ENCODE results near the gene CPNE4. TPM values are rescaled to one million over a fixed set of nuclear protein-coding genes. Genes with fewer than 3 reads are reported as not detected.

The CPNE4 gene
- total RNA-seq, 2 donors from 2014 or later = not detected

GRCh38 chr3:131846296-131846924 lies 188.4 kb downstream of the CPNE4 start:
- H3K27ac Mint-ChIP-seq = no peak overlapping the region
- no peaks in the 10 kb centered on the region for H3K9me3 Mint-ChIP-seq
- H3K36me3 Mint-ChIP-seq (ENCODE audit: low read depth) = no peaks in the 10 kb centered on the region
- H3K4me1 Mint-ChIP-seq = no peaks in the 10 kb centered on the region
- H3K27me3 Mint-ChIP-seq = peaks cover 8% of the 10 kb centered on the region
- no peak overlapping the region for H3K4me3 Mint-ChIP-seq
- no peak for ATAC-seq (replicated peaks)

GRCh38 chr3:131843174-131843573 lies 191.6 kb downstream of the CPNE4 start:
- Mint-ChIP-seq H3K9me3 (no peaks in the 10 kb centered on the region), H3K27me3 (peaks cover 8% of the 10 kb centered on the region), H3K4me3 (no peak overlapping the region), H3K36me3 (ENCODE audit: low read depth) (no peaks in the 10 kb centered on the region), H3K4me1 (no peaks in the 10 kb centered on the region), H3K27ac (no peak overlapping the region)
- no peak for ATAC-seq (replicated peaks)

GRCh38 chr3:131840156-131840797 lies 194.5 kb downstream of the CPNE4 start:
- H3K27ac Mint-ChIP-seq = no peak overlapping the region
- no peaks in the 10 kb centered on the region for H3K36me3 Mint-ChIP-seq (ENCODE audit: low read depth)
- H3K9me3 Mint-ChIP-seq = no peaks in the 10 kb centered on the region
- ATAC-seq (replicated peaks) = no peak
- no peaks in the 10 kb centered on the region for H3K4me1 Mint-ChIP-seq
- H3K27me3 Mint-ChIP-seq = peaks cover 13% of the 10 kb centered on the region
- H3K4me3 Mint-ChIP-seq = no peak overlapping the region

GRCh38 chr3:131835906-131836305 lies 198.9 kb downstream of the CPNE4 start:
- peaks cover 19% of the 10 kb centered on the region for H3K27me3 Mint-ChIP-seq
- no peaks in the 10 kb centered on the region for H3K4me1 Mint-ChIP-seq
- no peak overlapping the region for H3K4me3 Mint-ChIP-seq
- no peaks in the 10 kb centered on the region for H3K9me3 Mint-ChIP-seq
- H3K27ac Mint-ChIP-seq = no peak overlapping the region
- no peak for ATAC-seq (replicated peaks)
- no peaks in the 10 kb centered on the region for H3K36me3 Mint-ChIP-seq (ENCODE audit: low read depth)

GRCh38 chr3:131831608-131832007 lies 203.2 kb downstream of the CPNE4 start:
- H3K27me3 Mint-ChIP-seq = peaks cover 25% of the 10 kb centered on the region
- H3K9me3 Mint-ChIP-seq = peaks cover 3% of the 10 kb centered on the region
- no peaks in the 10 kb centered on the region for H3K4me1 Mint-ChIP-seq
- no peak overlapping the region for H3K4me3 Mint-ChIP-seq
- no peak for ATAC-seq (replicated peaks)
- no peak overlapping the region for H3K27ac Mint-ChIP-seq
- H3K36me3 Mint-ChIP-seq (ENCODE audit: low read depth) = no peaks in the 10 kb centered on the region

GRCh38 chr3:131821191-131821762 lies 213.5 kb downstream of the CPNE4 start:
- no peaks in the 10 kb centered on the region for H3K36me3 Mint-ChIP-seq (ENCODE audit: low read depth)
- H3K27ac Mint-ChIP-seq = no peak overlapping the region
- H3K4me3 Mint-ChIP-seq = no peak overlapping the region
- no peaks in the 10 kb centered on the region for H3K9me3 Mint-ChIP-seq
- H3K27me3 Mint-ChIP-seq = peaks cover 6% of the 10 kb centered on the region
- no peaks in the 10 kb centered on the region for H3K4me1 Mint-ChIP-seq
- ATAC-seq (replicated peaks) = no peak

GRCh38 chr3:131819381-131820055 lies 215.3 kb downstream of the CPNE4 start:
- Mint-ChIP-seq H3K9me3 (no peaks in the 10 kb centered on the region), H3K27me3 (peaks cover 4% of the 10 kb centered on the region), H3K27ac (no peak overlapping the region), H3K36me3 (ENCODE audit: low read depth) (no peaks in the 10 kb centered on the region), H3K4me1 (no peaks in the 10 kb centered on the region), H3K4me3 (no peak overlapping the region)
- no peak for ATAC-seq (replicated peaks)

- no peak overlapping the region for H3K27ac Mint-ChIP-seq
- peaks cover 22% of the 10 kb centered on the region for H3K27me3 Mint-ChIP-seq
- no peaks in the 10 kb centered on the region for H3K9me3 Mint-ChIP-seq
- H3K4me1 Mint-ChIP-seq = no peaks in the 10 kb centered on the region
- no peak overlapping the region for H3K4me3 Mint-ChIP-seq
- ATAC-seq (replicated peaks) = no peak
- H3K36me3 Mint-ChIP-seq (ENCODE audit: low read depth) = no peaks in the 10 kb centered on the region
Measured at GRCh38 chr3:131812433-131812832, 222.4 kb downstream of the CPNE4 start.

- H3K36me3 Mint-ChIP-seq (ENCODE audit: low read depth) = no peaks in the 10 kb centered on the region
- H3K4me3 Mint-ChIP-seq = no peak overlapping the region
- no peaks in the 10 kb centered on the region for H3K9me3 Mint-ChIP-seq
- no peak overlapping the region for H3K27ac Mint-ChIP-seq
- no peaks in the 10 kb centered on the region for H3K4me1 Mint-ChIP-seq
- no peak for ATAC-seq (replicated peaks)
- H3K27me3 Mint-ChIP-seq = peaks cover 28% of the 10 kb centered on the region
Measured at GRCh38 chr3:131811481-131811880, 223.3 kb downstream of the CPNE4 start.

- Mint-ChIP-seq H3K27ac (no peak overlapping the region), H3K9me3 (no peaks in the 10 kb centered on the region), H3K4me3 (no peak overlapping the region), H3K4me1 (no peaks in the 10 kb centered on the region), H3K27me3 (peaks cover 36% of the 10 kb centered on the region), H3K36me3 (ENCODE audit: low read depth) (no peaks in the 10 kb centered on the region)
- no peak for ATAC-seq (replicated peaks)
Measured at GRCh38 chr3:131807822-131808221, 227.0 kb downstream of the CPNE4 start.

- no peak for ATAC-seq (replicated peaks)
- no peaks in the 10 kb centered on the region for H3K9me3 Mint-ChIP-seq
- peaks cover 28% of the 10 kb centered on the region for H3K27me3 Mint-ChIP-seq
- no peaks in the 10 kb centered on the region for H3K36me3 Mint-ChIP-seq (ENCODE audit: low read depth)
- H3K4me1 Mint-ChIP-seq = no peaks in the 10 kb centered on the region
- no peak overlapping the region for H3K4me3 Mint-ChIP-seq
- no peak overlapping the region for H3K27ac Mint-ChIP-seq
Measured at GRCh38 chr3:131806736-131807135, 228.1 kb downstream of the CPNE4 start.

- no peak overlapping the region for H3K4me3 Mint-ChIP-seq
- no peaks in the 10 kb centered on the region for H3K36me3 Mint-ChIP-seq (ENCODE audit: low read depth)
- ATAC-seq (replicated peaks) = no peak
- no peak overlapping the region for H3K27ac Mint-ChIP-seq
- no peaks in the 10 kb centered on the region for H3K9me3 Mint-ChIP-seq
- no peaks in the 10 kb centered on the region for H3K4me1 Mint-ChIP-seq
- peaks cover 21% of the 10 kb centered on the region for H3K27me3 Mint-ChIP-seq
Measured at GRCh38 chr3:131804565-131805133, 230.2 kb downstream of the CPNE4 start.

GRCh38 chr3:131803113-131803512 lies 231.7 kb downstream of the CPNE4 start:
- Mint-ChIP-seq H3K27me3 (peaks cover 18% of the 10 kb centered on the region), H3K4me1 (no peaks in the 10 kb centered on the region), H3K9me3 (no peaks in the 10 kb centered on the region), H3K27ac (no peak overlapping the region), H3K36me3 (ENCODE audit: low read depth) (no peaks in the 10 kb centered on the region), H3K4me3 (no peak overlapping the region)
- no peak for ATAC-seq (replicated peaks)

- Mint-ChIP-seq H3K4me1 (no peaks in the 10 kb centered on the region), H3K36me3 (ENCODE audit: low read depth) (no peaks in the 10 kb centered on the region), H3K27me3 (peaks cover 13% of the 10 kb centered on the region), H3K27ac (no peak overlapping the region), H3K9me3 (no peaks in the 10 kb centered on the region), H3K4me3 (no peak overlapping the region)
- no peak for ATAC-seq (replicated peaks)
Measured at GRCh38 chr3:131802029-131802428, 232.8 kb downstream of the CPNE4 start.
